SK-N-SH (cell line): Measurements from ENCODE around the gene PGLYRP4. TPM values are rescaled to one million over a fixed set of nuclear protein-coding genes. Genes with fewer than 3 reads are reported as not detected.

Source experiments
- CTCF ChIA-PET: fragments of 300-600, 350-600 bp; formaldehyde crosslinking; extraction: SDS; loops from one replicate; lab custom pipeline; 2021; lab: Yijun Ruan, JAX
- POLR2A ChIA-PET: fragments of 350-600 bp; sonication (Branson Sonifier 250); formaldehyde crosslinking; extraction: SDS; loops from one replicate; lab custom pipeline; 2020; ENCODE audit warnings: antibody characterized with exemption, inconsistent platforms; lab: Yijun Ruan, JAX
- DNase-seq: peaks from one replicate; pipeline ENCODE4 v3.0.0; 2012
- H2AFZ ChIP-seq: fragments of 200-600 bp; sonication (generic); 2 replicates; pipeline ENCODE4 v1.8.1; 2016; ENCODE audit warnings: antibody characterized with exemption, mild to moderate bottlenecking, low read depth
- H3F3A ChIP-seq: fragments of 200-600 bp; sonication (generic); replicated peaks from 2 replicates; pipeline ENCODE3; 2016; ENCODE audit warnings: antibody characterized with exemption, mild to moderate bottlenecking; ENCODE audit not compliant: insufficient read depth
- H3K27ac ChIP-seq, 2 experiments: fragments of 200-500 bp in 1 of 2; fragments of 200-600 bp in 1 of 2; sonication (Bioruptor generic) in 1 of 2; sonication (generic), shearing (Covaris generic) in 1 of 2; 2 replicates each; pipeline versions ENCODE4 v1.5.1 to v1.6.1; 2014 to 2016; ENCODE audit warnings: low read depth in 2 of 2, inconsistent platforms in 1 of 2, low read length in 1 of 2, mild to moderate bottlenecking in 1 of 2, mixed read lengths in 1 of 2
- H3K27me3 ChIP-seq: fragments of 200-600 bp; sonication (generic), shearing (Covaris generic); 2 replicates; pipeline ENCODE4 v1.6.1; 2016; ENCODE audit warnings: mixed run types; ENCODE audit not compliant: insufficient read depth
- H3K36me3 ChIP-seq, 2 experiments: fragments of 200-500 bp in 1 of 2; fragments of 200-600 bp in 1 of 2; sonication (Bioruptor generic) in 1 of 2; sonication (generic) in 1 of 2; replicated peaks in 1 of 2; 2 replicates each; pipeline versions ENCODE3 to v1.5.1; 2014 to 2016; ENCODE audit warnings: low read length in 1 of 2, mild to moderate bottlenecking in 1 of 2; ENCODE audit not compliant: insufficient read depth in 2 of 2, control insufficient read depth in 1 of 2
- H3K4me1 ChIP-seq, 2 experiments: fragments of 200-500 bp in 1 of 2; fragments of 200-600 bp in 1 of 2; sonication (Bioruptor generic) in 1 of 2; sonication (generic), shearing (Covaris generic) in 1 of 2; 2 replicates each; pipeline versions ENCODE4 v1.5.1 to v1.6.1; 2014 to 2016; ENCODE audit warnings: low read depth in 1 of 2, low read length in 1 of 2, mixed run types in 1 of 2; ENCODE audit not compliant: insufficient read depth in 2 of 2, control insufficient read depth in 1 of 2
- H3K4me2 ChIP-seq: fragments of 200-600 bp; sonication (generic), shearing (Covaris generic); 2 replicates; pipeline ENCODE4 v1.6.1; 2017; ENCODE audit warnings: mixed run types
- H3K4me3 ChIP-seq, 2 experiments: fragments of 200-500 bp in 1 of 2; fragments of 200-600 bp in 1 of 2; sonication (Bioruptor generic) in 1 of 2; sonication (generic), shearing (Covaris generic) in 1 of 2; 2 replicates each; pipeline versions ENCODE4 v1.5.1 to v1.8.1; 2014 to 2016; ENCODE audit warnings: low read depth in 2 of 2, inconsistent platforms in 1 of 2, low read length in 1 of 2, mild to moderate bottlenecking in 1 of 2, mixed read lengths in 1 of 2, moderate library complexity in 1 of 2
- H3K79me2 ChIP-seq: fragments of 200-600 bp; sonication (generic); 2 replicates; pipeline ENCODE4 v1.8.1; 2017; ENCODE audit warnings: mild to moderate bottlenecking; ENCODE audit not compliant: insufficient read depth
- H3K9ac ChIP-seq: fragments of 200-600 bp; sonication (generic); 2 replicates; pipeline ENCODE4 v1.6.1; 2017; ENCODE audit warnings: mixed run types
- H3K9me2 ChIP-seq: fragments of 200-600 bp; sonication (generic); 2 replicates; pipeline ENCODE4 v1.6.1; 2017; ENCODE audit warnings: mixed run types
- H3K9me3 ChIP-seq: fragments of 200-600 bp; sonication (generic); 2 replicates; pipeline ENCODE4 v1.6.1; 2017; ENCODE audit warnings: mixed run types, mild to moderate bottlenecking, moderate library complexity
- H4K20me1 ChIP-seq: fragments of 200-600 bp; sonication (generic); 2 replicates; pipeline ENCODE4 v1.6.1; 2017; ENCODE audit warnings: mild to moderate bottlenecking, mixed run types; ENCODE audit not compliant: insufficient read depth
- ELF1 ChIP-seq: IDR thresholded peaks from 2 replicates; pipeline ENCODE4 v1.4.0; 2012
- EZH2phosphoT487 ChIP-seq: fragments of 200-600 bp; sonication (generic); IDR thresholded peaks from 2 replicates; pipeline ENCODE4 v1.6.1; 2017; ENCODE audit warnings: low read depth, mixed run types, mild to moderate bottlenecking, antibody characterized with exemption, moderate library complexity, borderline replicate concordance
- FOXJ3 ChIP-seq: sonication (generic); formaldehyde crosslinking; IDR thresholded peaks from 2 replicates; pipeline ENCODE4 v1.5.1; 2020; ENCODE audit warnings: mild to moderate bottlenecking, missing genetic modification reagents
- FOXM1 ChIP-seq: IDR thresholded peaks from 2 replicates; pipeline ENCODE4 v1.4.0; 2012; ENCODE audit warnings: low read depth, mild to moderate bottlenecking
- GABPA ChIP-seq: IDR thresholded peaks from 2 replicates; pipeline ENCODE4 v1.4.0; 2012; ENCODE audit warnings: low read depth, mild to moderate bottlenecking
- IRF3 ChIP-seq: fragments of 150-350 bp; IDR thresholded peaks from 2 replicates; pipeline ENCODE4 v1.6.1; 2016; ENCODE audit warnings: mild to moderate bottlenecking, low read depth, low read length
- MAX ChIP-seq: IDR thresholded peaks from 2 replicates; pipeline ENCODE4 v1.4.0; 2012; ENCODE audit warnings: low read depth
- MEF2A ChIP-seq: IDR thresholded peaks from 2 replicates; pipeline ENCODE4 v1.4.0; 2012; ENCODE audit warnings: low read depth, borderline replicate concordance
- NFIC ChIP-seq: IDR thresholded peaks from 2 replicates; pipeline ENCODE4 v1.4.0; 2012; ENCODE audit warnings: borderline replicate concordance
- NRF1 ChIP-seq: IDR thresholded peaks from 2 replicates; pipeline ENCODE4 v1.6.1; 2012; ENCODE audit warnings: low read depth, mild to moderate bottlenecking, low read length
- RCOR1 ChIP-seq: fragments of 150-350 bp; IDR thresholded peaks from 2 replicates; pipeline ENCODE4 v1.6.1; 2017; ENCODE audit warnings: antibody characterized with exemption, low read length
- REST ChIP-seq: IDR thresholded peaks from 2 replicates; pipeline ENCODE4 v1.6.1; 2012; ENCODE audit warnings: mild to moderate bottlenecking, low read depth, low read length, moderate library complexity
- RFX5 ChIP-seq: IDR thresholded peaks from 2 replicates; pipeline ENCODE4 v1.6.1; 2012; ENCODE audit warnings: mild to moderate bottlenecking, improper control_type of control experiment, low read length
- RXRA ChIP-seq: IDR thresholded peaks from 2 replicates; pipeline ENCODE4 v1.4.0; 2012; ENCODE audit warnings: low read depth, mild to moderate bottlenecking, borderline replicate concordance
- SIN3A ChIP-seq: IDR thresholded peaks from 2 replicates; pipeline ENCODE4 v1.6.1; 2012; ENCODE audit warnings: low read depth, mild to moderate bottlenecking, low read length, moderate library complexity, borderline replicate concordance
- TAF1 ChIP-seq: IDR thresholded peaks from 2 replicates; pipeline ENCODE4 v1.6.1; 2012; ENCODE audit warnings: low read depth, mild to moderate bottlenecking, low read length, moderate library complexity, borderline replicate concordance
- TCF12 ChIP-seq: IDR thresholded peaks from 2 replicates; pipeline ENCODE4 v1.4.0; 2012
- TEAD4 ChIP-seq: IDR thresholded peaks from 2 replicates; pipeline ENCODE4 v1.4.0; 2012; ENCODE audit warnings: mild to moderate bottlenecking, borderline replicate concordance; ENCODE audit not compliant: insufficient read depth
- USF2 ChIP-seq: fragments of 150-350 bp; IDR thresholded peaks from 2 replicates; pipeline ENCODE4 v1.6.1; 2017; ENCODE audit warnings: antibody characterized with exemption, low read length, low read depth, borderline replicate concordance
- YY1 ChIP-seq: IDR thresholded peaks from 2 replicates; pipeline ENCODE4 v1.4.0; 2012; ENCODE audit warnings: low read depth, mild to moderate bottlenecking
- WGBS: methylation state at CpG from one replicate; pipeline ENCODE4 v1.1.6; 2017; ENCODE audit warnings: low lambda C conversion rate; 5-methylcytosine and 5-hydroxymethylcytosine counted together
- polyA plus RNA-seq, 3 experiments: library from polyadenylated mRNA; depleted of rRNA; stranded (reverse); fragments of >200 nt; gene quantifications; 2 replicates each; pipeline ENCODE4 v1.2.3, GENCODE V29; 2012

PGLYRP4 gene
- polyA plus RNA-seq, 1 of the 3 experiments (the other 2 are of a cell fraction), result not detected

- no peak for TF ChIP-seq RXRA
- no peak for TF ChIP-seq ELF1
- TF ChIP-seq, all 33 proteins: peak for 0
Measured at GRCh38 chr1:153387785-153388184, 39.1 kb upstream of the PGLYRP4 start (continued).

GRCh38 chr1:153387001-153387400, 38.4 kb upstream of the PGLYRP4 start:
- H3K9me3 ChIP-seq, result no peaks in the 10 kb centered on the region
- no peak for TF ChIP-seq ELF1
- TF ChIP-seq USF2, result no peak
- no peak for TF ChIP-seq RXRA
- TF ChIP-seq TCF12, result no peak
- TF ChIP-seq TAF1, result no peak
- TF ChIP-seq RCOR1, result no peak
- no peak for TF ChIP-seq MEF2A
- TF ChIP-seq GABPA, result no peak
- TF ChIP-seq IRF3, result no peak
- TF ChIP-seq YY1, result no peak
- TF ChIP-seq, all 33 proteins: peak for 0
- Histone ChIP-seq H3K27ac (no peak overlapping the region), H3K9ac (no peak overlapping the region), H2AFZ (no peak overlapping the region), H3K4me2 (no peak overlapping the region), H3K4me3 (no peak overlapping the region), H4K20me1 (no peaks in the 10 kb centered on the region), H3F3A (no peaks in the 10 kb centered on the region), H3K79me2 (no peaks in the 10 kb centered on the region), H3K27me3 (peaks cover 12% of the 10 kb centered on the region), H3K9me2 (no peaks in the 10 kb centered on the region), H3K4me1 (no peaks in the 10 kb centered on the region), H3K36me3 (no peaks in the 10 kb centered on the region)
- 14% methylated on average over 4 of the region's 4 CpGs for WGBS
- POLR2A ChIA-PET, result no interaction called here
- CTCF ChIA-PET, result interaction anchor here (0.9 kb wide), 1 partner anchor 107 kb away, joined by 3 read pairs; no protein-coding TSS in a partner anchor
- no peak for DNase-seq

GRCh38 chr1:153386500-153386901, 37.9 kb upstream of the PGLYRP4 start:
- CTCF ChIA-PET, result no interaction called here
- POLR2A ChIA-PET, result no interaction called here
- Histone ChIP-seq H3K9ac (no peak overlapping the region), H2AFZ (no peak overlapping the region), H3K79me2 (no peaks in the 10 kb centered on the region), H3K27ac (no peak overlapping the region), H3K36me3 (no peaks in the 10 kb centered on the region), H3K4me3 (no peak overlapping the region), H3K9me3 (no peaks in the 10 kb centered on the region), H3F3A (no peaks in the 10 kb centered on the region), H3K9me2 (no peaks in the 10 kb centered on the region), H3K4me2 (no peak overlapping the region), H4K20me1 (no peaks in the 10 kb centered on the region), H3K4me1 (no peaks in the 10 kb centered on the region), H3K27me3 (peaks cover 7% of the 10 kb centered on the region; the same call in 1 of the 2 replicates)
- TF ChIP-seq FOXJ3 (CRISPR knock-in tag) (no peak), IRF3 (no peak), YY1 (no peak), TEAD4 (no peak), SIN3A (no peak), FOXM1 (no peak), NFIC (no peak), REST (no peak), MAX (no peak), TAF1 (no peak), RFX5 (no peak), EZH2phosphoT487 (no peak), NRF1 (no peak)
- WGBS, result 23% methylated on average over 5 of the region's 5 CpGs
- DNase-seq, result no peak
